Measurements from ENCODE around the gene CFAP43. TPM values are rescaled to one million over a fixed set of nuclear protein-coding genes. Genes with fewer than 3 reads are reported as not detected.

CFAP43 gene
- total RNA-seq, 1 experiment from 2014 or later, result 0.42 TPM

GRCh38 chr10:104277785-104278184, 45.6 kb upstream of the CFAP43 start:
- H3K27ac Mint-ChIP-seq, result no peak overlapping the region
- DNase-seq (ENCODE audit: low spot score), result no peak
- H3K36me3 Mint-ChIP-seq, result peaks cover 3% of the 10 kb centered on the region; the same call in 1 of the 2 replicates
- peaks cover 12% of the 10 kb centered on the region for H3K27me3 Mint-ChIP-seq (ENCODE audit: low read depth)
- peaks cover 10% of the 10 kb centered on the region for H3K4me1 Mint-ChIP-seq
- no peak overlapping the region for H3K4me3 Mint-ChIP-seq
- no peak for ATAC-seq
- TF ChIP-seq CBFB (CRISPR knock-in tag; IDR thresholded peaks at IDR 0.05; ENCODE audit: low read depth) (no peak), ZSCAN18 (CRISPR knock-in tag; IDR thresholded peaks at IDR 0.05) (no peak), ZNF671 (CRISPR knock-in tag; IDR thresholded peaks at IDR 0.05) (no peak), USF2 (CRISPR knock-in tag; IDR thresholded peaks at IDR 0.05) (no peak), MAX (CRISPR knock-in tag; IDR thresholded peaks at IDR 0.05) (no peak), EMX1 (CRISPR knock-in tag; IDR thresholded peaks at IDR 0.05) (no peak), CREB1 (CRISPR knock-in tag; IDR thresholded peaks at IDR 0.05) (no peak), ZNF512 (CRISPR knock-in tag; IDR thresholded peaks at IDR 0.05; ENCODE audit: borderline replicate concordance) (no peak), ZNF396 (CRISPR knock-in tag; IDR thresholded peaks at IDR 0.05; ENCODE audit: borderline replicate concordance) (no peak), E2F1 (CRISPR knock-in tag; IDR thresholded peaks at IDR 0.05) (no peak)
- POLR2A ChIA-PET, result no interaction called here
- H3K9me3 Mint-ChIP-seq, result no peaks in the 10 kb centered on the region
- CTCF ChIA-PET, result interaction anchor here (2.2 to 8.8 kb wide), 2 partner anchors 17 to 29 kb away, joined by 6 to 126 read pairs; no protein-coding TSS in a partner anchor

GRCh38 chr10:104276192-104276591, 44.0 kb upstream of the CFAP43 start:
- CTCF ChIA-PET, result interaction anchor here (1.5 to 8.8 kb wide), 5 partner anchors 19 to 389 kb away, joined by 4 to 126 read pairs (median 40); partner anchors contain the start of gene CFAP58
- TF ChIP-seq HMGXB4 (CRISPR knock-in tag; IDR thresholded peaks at IDR 0.05) (no peak), ZNF219 (CRISPR knock-in tag; IDR thresholded peaks at IDR 0.05; ENCODE audit: borderline replicate concordance) (no peak), MAX (CRISPR knock-in tag; IDR thresholded peaks at IDR 0.05) (no peak), FOXK1 (CRISPR knock-in tag; IDR thresholded peaks at IDR 0.05) (no peak)
- no peak for DNase-seq (ENCODE audit: low spot score)
- no peak overlapping the region for H3K4me3 Mint-ChIP-seq
- H3K27me3 Mint-ChIP-seq (ENCODE audit: low read depth), result peaks cover 12% of the 10 kb centered on the region
- POLR2A ChIA-PET, result no interaction called here
- ATAC-seq, result no peak
- no peak overlapping the region for H3K27ac Mint-ChIP-seq
- no peaks in the 10 kb centered on the region for H3K9me3 Mint-ChIP-seq
- peaks cover 10% of the 10 kb centered on the region for H3K4me1 Mint-ChIP-seq
- peaks cover 3% of the 10 kb centered on the region; the same call in 1 of the 2 replicates for H3K36me3 Mint-ChIP-seq

Data from WTC11 (cell line).